Activated T-cell treated with anti-CD3 and anti-CD28 coated beads, Interleukin-2, amount 50 U/mL, for 24 hours (primary cell): ENCODE results near the gene DNAH8.

Experiments
- DNase-seq: peaks from one replicate; pipeline ENCODE4 v3.0.0-alpha.2; 2020
- H3K27ac Mint-ChIP-seq: 2 replicates; pipeline ENCODE4 v1.8.0; 2020; ENCODE audit warnings: mild to moderate bottlenecking, mixed read lengths
- H3K27me3 Mint-ChIP-seq: 2 replicates; pipeline ENCODE4 v1.8.0; 2020; ENCODE audit warnings: mixed read lengths
- H3K36me3 Mint-ChIP-seq: 2 replicates; pipeline ENCODE4 v1.8.0; 2020; ENCODE audit warnings: low read depth, mixed read lengths
- H3K4me1 Mint-ChIP-seq: 2 replicates; pipeline ENCODE4 v1.8.0; 2020; ENCODE audit warnings: low read depth, mixed read lengths
- H3K4me3 Mint-ChIP-seq: 2 replicates; pipeline ENCODE4 v1.8.0; 2020; ENCODE audit warnings: mild to moderate bottlenecking, moderate library complexity, mixed read lengths
- H3K9me3 Mint-ChIP-seq: 2 replicates; pipeline ENCODE4 v1.8.0; 2020; ENCODE audit warnings: mixed read lengths

The DNAH8 gene

DNA sequence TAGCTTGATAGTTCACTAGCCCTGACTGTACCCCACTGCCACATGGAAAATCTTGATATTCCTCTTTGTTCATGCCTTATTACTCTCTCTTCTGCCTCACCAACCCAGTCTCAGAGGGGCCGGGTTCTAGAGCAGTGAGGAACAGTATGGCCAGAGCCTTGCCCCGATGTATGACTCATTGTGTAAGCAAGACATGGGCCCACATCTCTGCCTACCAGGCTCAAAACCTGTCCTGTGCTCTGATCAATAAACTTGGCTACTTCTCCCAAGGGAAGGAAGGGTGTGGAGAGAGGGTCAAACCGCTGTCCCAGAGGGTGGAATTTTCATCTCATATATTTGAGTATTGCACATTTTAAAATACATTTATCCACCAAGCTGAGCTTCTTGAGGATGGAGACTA lies 91.7 kb downstream of the DNAH8 start:
- H3K27ac Mint-ChIP-seq, result no peak overlapping the region
- peaks cover 2% of the 10 kb centered on the region for H3K4me1 Mint-ChIP-seq
- H3K27me3 Mint-ChIP-seq, result peaks cover 54% of the 10 kb centered on the region
- DNase-seq, result no peak
- H3K36me3 Mint-ChIP-seq, result no peaks in the 10 kb centered on the region
- H3K4me3 Mint-ChIP-seq, result no peak overlapping the region
- no peaks in the 10 kb centered on the region for H3K9me3 Mint-ChIP-seq

DNA sequence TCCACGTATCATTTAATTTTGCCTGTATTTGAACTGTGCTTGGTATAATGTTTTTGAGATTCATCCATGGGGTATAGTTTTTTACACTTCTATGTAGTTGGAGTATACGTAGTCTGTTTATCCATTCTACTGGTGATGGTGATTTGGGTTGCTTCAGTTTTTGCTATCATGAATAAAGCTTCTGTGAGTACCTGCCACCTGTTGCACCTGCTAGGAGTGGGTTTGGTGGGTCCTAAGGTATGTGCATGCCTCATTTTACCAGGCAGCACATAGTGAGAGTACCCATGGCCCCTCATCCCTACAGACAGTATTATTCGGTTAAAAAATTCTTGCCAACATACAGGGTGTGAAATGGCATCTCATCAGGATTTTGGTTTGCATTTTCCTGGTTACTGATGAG lies 92.9 kb downstream of the DNAH8 start:
- H3K9me3 Mint-ChIP-seq, result no peaks in the 10 kb centered on the region

DNA sequence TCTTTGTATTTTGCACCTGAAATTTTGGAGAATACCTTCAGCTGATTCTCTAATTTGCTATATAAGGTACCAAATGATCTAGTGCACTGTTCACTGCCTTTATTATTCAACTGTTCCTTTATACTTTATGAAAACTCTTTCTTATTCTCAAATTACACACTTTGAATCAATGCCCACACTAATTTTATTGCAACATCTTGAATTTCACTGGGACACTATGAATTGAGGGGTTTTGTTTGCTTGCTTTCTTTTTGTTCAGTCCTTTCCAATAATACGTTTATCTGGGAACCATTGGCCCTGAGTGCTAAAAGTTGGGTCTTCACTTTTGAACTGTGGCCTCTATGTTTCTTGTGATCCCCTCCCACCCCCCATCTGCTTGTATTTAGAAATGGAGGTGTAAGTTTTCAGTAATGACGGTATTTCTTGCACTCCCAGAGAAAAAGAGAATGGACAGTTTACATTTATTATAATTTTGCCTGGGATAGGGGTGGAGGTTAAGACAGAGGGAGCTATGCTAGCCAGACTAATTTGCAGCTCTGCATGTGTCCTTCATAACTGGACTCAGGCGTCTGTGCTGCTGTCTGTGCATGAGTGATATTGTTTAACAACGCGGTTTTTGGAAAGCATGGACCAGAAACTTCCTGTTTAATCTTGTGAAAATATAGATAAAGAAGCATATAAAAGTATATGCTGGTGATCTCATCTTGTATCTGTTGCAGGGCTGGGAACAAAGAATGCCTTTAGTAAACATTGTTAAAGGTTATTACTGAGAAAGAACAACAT lies 98.1 kb downstream of the DNAH8 start:
- H3K27ac Mint-ChIP-seq, result no peak overlapping the region
- peaks cover 62% of the 10 kb centered on the region for H3K27me3 Mint-ChIP-seq
- H3K4me1 Mint-ChIP-seq, result no peaks in the 10 kb centered on the region
- DNase-seq, result no peak
- H3K9me3 Mint-ChIP-seq, result no peaks in the 10 kb centered on the region
- H3K36me3 Mint-ChIP-seq, result no peaks in the 10 kb centered on the region
- H3K4me3 Mint-ChIP-seq, result no peak overlapping the region

More for the DNA sequence above, 92.9 kb downstream of the DNAH8 start:
- Mint-ChIP-seq H3K4me1 (no peaks in the 10 kb centered on the region), H3K36me3 (no peaks in the 10 kb centered on the region), H3K4me3 (no peak overlapping the region), H3K27ac (no peak overlapping the region), H3K27me3 (peaks cover 57% of the 10 kb centered on the region)
- no peak for DNase-seq

DNA sequence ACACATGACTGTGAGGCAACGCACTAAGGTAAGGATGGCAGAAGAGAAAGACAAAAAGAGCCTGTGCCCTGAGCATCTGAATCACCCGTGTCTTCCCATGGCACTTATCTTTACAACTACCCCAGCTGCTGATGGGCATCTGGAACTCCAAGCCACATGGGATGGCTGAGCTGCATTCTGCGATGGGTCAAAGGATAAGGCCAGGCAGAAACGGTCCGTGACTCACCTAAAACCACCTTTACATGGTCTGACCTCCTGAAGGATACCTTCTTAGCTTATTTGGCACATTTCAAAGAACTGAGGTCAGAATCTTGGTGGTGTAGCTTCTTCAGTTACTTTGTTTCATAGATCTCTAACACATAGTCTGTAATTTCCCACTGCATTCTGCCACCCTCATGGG lies 99.7 kb downstream of the DNAH8 start:
- H3K27ac Mint-ChIP-seq, result no peak overlapping the region
- DNase-seq, result no peak
- H3K4me3 Mint-ChIP-seq, result no peak overlapping the region
- H3K36me3 Mint-ChIP-seq, result no peaks in the 10 kb centered on the region
- H3K27me3 Mint-ChIP-seq, result peaks cover 62% of the 10 kb centered on the region
- H3K9me3 Mint-ChIP-seq, result no peaks in the 10 kb centered on the region
- H3K4me1 Mint-ChIP-seq, result no peaks in the 10 kb centered on the region

DNA sequence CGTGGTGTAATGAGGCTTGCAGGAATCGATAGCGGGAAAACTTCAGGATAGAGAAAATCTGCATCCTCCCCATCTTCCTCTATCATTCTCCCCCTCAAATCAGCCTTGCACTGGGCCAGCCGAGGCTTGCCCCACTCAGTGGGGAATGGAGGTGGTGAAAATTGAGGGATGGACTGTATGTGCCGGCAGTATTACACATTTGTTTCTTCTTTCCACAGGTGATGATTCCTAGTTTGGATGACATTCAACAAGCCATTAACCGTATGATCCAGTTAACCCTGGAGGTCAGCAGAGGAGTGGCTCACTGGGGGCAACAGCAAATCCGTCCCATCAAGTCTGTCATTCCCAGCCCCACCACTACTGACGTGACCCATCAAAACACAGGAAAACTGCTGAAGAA lies 100.1 kb downstream of the DNAH8 start:
- no peaks in the 10 kb centered on the region for H3K4me1 Mint-ChIP-seq

DNA sequence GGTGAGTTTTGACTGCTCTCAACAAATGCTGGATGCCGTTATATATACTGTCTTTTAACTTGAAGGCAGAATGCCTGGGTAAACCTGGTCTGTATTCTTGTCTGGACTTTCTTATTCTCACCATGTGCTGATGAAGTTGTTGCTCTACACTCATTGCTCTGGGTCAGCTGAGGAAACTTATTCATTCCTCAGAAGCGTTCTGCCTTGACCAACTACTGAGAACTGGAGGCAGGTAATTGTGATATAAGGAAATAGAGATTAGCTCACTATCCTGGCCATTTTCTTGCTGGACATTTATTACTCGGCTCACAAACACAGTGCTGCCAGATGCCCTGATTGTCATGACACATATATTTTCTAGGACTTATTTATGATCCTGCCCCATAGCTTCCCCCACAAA lies 103.6 kb downstream of the DNAH8 start:
- Mint-ChIP-seq H3K4me1 (no peaks in the 10 kb centered on the region), H3K4me3 (no peak overlapping the region), H3K27ac (no peak overlapping the region), H3K27me3 (peaks cover 44% of the 10 kb centered on the region), H3K9me3 (no peaks in the 10 kb centered on the region), H3K36me3 (no peaks in the 10 kb centered on the region)
- DNase-seq, result no peak

More for the DNA sequence above, 100.1 kb downstream of the DNAH8 start:
- Mint-ChIP-seq H3K27ac (no peak overlapping the region), H3K27me3 (peaks cover 58% of the 10 kb centered on the region), H3K9me3 (no peaks in the 10 kb centered on the region), H3K36me3 (no peaks in the 10 kb centered on the region), H3K4me3 (no peak overlapping the region)
- DNase-seq, result no peak

DNA sequence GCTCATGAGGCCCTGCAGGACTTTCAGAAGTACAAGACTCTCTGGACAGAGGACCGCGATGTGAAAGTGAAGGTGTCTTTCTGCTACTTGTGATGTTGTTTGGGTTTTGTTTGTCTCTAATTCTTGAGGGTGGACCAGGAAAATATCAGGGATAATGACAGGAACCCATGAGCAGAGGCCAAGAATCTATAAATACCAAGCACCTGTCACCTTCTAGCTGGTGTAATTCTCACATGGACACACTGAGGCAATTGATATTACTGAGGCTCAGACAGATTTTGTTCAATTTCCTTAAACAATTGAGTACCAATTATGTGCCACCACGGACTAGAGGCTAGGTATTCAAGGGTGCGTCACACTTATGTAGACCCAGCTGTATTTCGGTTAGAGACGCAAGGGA lies 107.9 kb downstream of the DNAH8 start:
- Mint-ChIP-seq H3K27ac (no peak overlapping the region), H3K27me3 (peaks cover 30% of the 10 kb centered on the region), H3K4me1 (no peaks in the 10 kb centered on the region), H3K36me3 (no peaks in the 10 kb centered on the region), H3K4me3 (no peak overlapping the region), H3K9me3 (no peaks in the 10 kb centered on the region)
- DNase-seq, result no peak

DNA sequence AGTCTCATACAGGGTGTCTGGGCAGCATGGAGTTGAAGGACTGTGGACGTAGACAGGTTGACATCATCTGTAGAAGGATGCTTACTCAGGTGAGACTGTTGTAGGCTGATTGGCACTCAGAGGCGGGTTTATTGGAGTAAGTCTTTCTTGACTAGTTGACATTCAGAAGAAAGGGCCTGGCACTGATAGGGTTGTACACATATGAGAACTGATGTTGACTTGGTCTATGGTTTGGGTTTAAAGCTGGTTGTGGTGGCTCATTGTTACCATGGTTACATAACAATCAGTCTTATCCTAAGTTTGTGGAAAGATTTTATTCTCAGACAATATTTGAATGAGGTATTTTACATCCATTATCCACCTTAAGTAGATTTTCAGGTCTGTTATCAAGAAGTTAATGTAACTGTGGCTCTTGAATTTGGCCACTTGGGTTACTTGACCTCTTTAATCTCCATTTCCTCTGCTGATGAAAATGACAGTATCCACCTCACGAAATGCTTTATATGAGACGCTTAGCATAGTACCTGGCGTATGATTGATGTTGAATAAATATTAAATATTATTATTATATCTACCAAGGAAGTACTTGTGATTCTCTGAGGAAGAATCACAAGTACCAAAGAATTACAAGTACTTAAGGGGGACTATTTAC lies 109.3 kb downstream of the DNAH8 start:
- Mint-ChIP-seq H3K4me1 (no peaks in the 10 kb centered on the region), H3K9me3 (no peaks in the 10 kb centered on the region), H3K27ac (no peak overlapping the region), H3K36me3 (no peaks in the 10 kb centered on the region), H3K27me3 (peaks cover 35% of the 10 kb centered on the region), H3K4me3 (no peak overlapping the region)
- no peak for DNase-seq

DNA sequence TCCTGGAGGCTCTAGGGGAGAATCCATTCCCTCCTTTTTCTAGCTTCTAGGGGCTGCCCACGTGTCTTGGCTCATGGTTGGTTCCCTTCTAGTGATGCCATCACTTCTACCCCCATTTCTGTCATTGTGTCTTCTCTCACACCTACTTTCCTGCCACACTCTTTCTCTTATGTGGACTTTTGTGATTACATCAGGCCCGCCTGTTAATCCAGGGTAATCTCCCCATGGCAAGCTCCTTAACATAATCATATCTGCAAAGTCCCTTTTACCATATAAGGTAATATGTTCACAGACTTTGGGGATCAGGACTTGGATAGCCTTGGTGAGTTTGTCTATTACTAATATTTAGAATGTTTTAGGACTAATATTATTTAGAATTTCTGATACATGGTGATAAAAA lies 111.9 kb downstream of the DNAH8 start:
- H3K4me3 Mint-ChIP-seq, result no peak overlapping the region
- H3K27me3 Mint-ChIP-seq, result peaks cover 38% of the 10 kb centered on the region
- H3K36me3 Mint-ChIP-seq, result no peaks in the 10 kb centered on the region
- no peaks in the 10 kb centered on the region for H3K4me1 Mint-ChIP-seq
- no peaks in the 10 kb centered on the region for H3K9me3 Mint-ChIP-seq
- no peak for DNase-seq
- no peak overlapping the region for H3K27ac Mint-ChIP-seq

DNA sequence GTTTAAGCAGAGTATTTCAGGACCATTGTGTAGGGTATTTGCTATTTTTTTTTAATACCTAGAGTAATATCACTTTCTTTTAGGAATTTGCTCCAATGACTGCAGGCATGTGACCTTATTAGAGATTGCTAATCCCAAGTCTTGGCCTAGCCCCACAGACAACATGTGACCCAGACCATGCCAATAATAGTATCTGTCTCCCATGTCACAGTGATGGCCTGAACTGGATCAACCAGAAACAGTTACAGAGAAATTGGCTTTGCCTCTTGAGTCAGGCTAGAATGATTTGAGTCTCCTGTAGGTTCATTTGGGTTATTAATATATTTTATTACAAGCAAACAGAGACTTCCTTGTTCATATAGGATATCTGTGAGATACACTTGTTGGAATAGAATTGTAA lies 116.8 kb downstream of the DNAH8 start:
- H3K4me3 Mint-ChIP-seq, result no peak overlapping the region
- no peaks in the 10 kb centered on the region for H3K4me1 Mint-ChIP-seq
- no peak for DNase-seq
- H3K27me3 Mint-ChIP-seq, result peaks cover 31% of the 10 kb centered on the region
- no peaks in the 10 kb centered on the region for H3K36me3 Mint-ChIP-seq
- no peak overlapping the region for H3K27ac Mint-ChIP-seq
- H3K9me3 Mint-ChIP-seq, result no peaks in the 10 kb centered on the region

DNA sequence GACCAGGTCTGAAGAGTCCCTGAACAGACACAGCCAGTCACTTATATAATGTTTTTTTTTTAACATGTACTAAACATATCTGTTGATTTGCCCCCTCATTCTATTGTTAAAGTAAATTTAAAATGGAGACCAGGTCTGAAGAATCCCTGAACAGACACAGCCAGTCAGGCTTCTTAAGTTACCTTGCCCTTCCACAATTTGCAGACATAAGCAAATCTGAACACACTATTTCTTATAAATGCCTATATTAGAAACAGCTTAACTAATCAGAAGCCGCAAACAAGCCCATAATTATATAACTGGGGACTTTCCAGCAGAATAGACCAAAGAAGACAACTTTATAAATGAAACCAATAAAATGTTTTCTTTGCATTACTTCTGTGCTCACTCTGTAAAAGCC lies 118.2 kb downstream of the DNAH8 start:
- H3K4me3 Mint-ChIP-seq, result no peak overlapping the region
- H3K27me3 Mint-ChIP-seq, result peaks cover 24% of the 10 kb centered on the region
- no peak overlapping the region for H3K27ac Mint-ChIP-seq
- H3K4me1 Mint-ChIP-seq, result no peaks in the 10 kb centered on the region
- H3K36me3 Mint-ChIP-seq, result no peaks in the 10 kb centered on the region
- DNase-seq, result no peak
- H3K9me3 Mint-ChIP-seq, result no peaks in the 10 kb centered on the region

DNA sequence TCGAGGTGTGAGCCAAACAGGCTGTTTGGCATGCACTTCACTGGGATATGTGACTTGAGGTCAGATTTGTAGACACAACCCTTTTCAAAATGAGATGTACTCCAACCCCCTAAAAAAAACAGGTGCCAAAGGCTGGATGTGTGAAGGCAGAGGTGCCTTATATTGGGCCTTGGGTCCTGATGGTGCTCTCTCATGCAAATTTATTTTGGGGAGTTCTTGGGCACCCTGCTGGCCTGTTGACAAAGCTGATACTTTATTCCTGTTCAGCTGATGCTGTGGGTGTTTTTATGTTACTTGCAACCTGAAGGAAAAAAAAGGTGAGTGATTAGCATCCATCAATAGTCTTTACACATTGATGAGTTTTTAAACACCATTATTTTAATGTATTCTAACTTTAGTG lies 121.5 kb downstream of the DNAH8 start:
- Mint-ChIP-seq H3K27me3 (peaks cover 10% of the 10 kb centered on the region), H3K9me3 (no peaks in the 10 kb centered on the region), H3K27ac (no peak overlapping the region), H3K4me1 (no peaks in the 10 kb centered on the region), H3K4me3 (no peak overlapping the region), H3K36me3 (no peaks in the 10 kb centered on the region)
- DNase-seq, result no peak

DNA sequence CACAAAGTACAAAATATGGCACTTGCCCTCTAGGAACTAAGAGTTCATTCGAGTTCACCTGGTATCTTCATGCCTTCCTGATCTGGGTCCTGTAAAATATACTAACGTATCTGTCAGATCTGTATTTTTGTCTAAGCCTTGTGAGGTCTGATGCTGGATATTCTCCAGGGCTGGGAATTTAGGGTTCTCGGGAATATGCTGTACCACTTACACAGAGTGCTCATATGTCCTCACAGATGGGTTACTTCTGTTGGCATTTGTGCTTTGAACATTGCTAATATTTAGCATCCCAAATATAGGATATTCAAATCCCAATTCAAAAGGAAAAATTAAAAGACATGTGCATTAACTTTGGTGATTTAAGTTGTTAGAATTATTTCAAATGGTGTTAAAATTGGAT lies 122.0 kb downstream of the DNAH8 start:
- Mint-ChIP-seq H3K9me3 (no peaks in the 10 kb centered on the region), H3K4me3 (no peak overlapping the region), H3K4me1 (no peaks in the 10 kb centered on the region), H3K27me3 (peaks cover 14% of the 10 kb centered on the region), H3K36me3 (no peaks in the 10 kb centered on the region), H3K27ac (no peak overlapping the region)
- no peak for DNase-seq

DNA sequence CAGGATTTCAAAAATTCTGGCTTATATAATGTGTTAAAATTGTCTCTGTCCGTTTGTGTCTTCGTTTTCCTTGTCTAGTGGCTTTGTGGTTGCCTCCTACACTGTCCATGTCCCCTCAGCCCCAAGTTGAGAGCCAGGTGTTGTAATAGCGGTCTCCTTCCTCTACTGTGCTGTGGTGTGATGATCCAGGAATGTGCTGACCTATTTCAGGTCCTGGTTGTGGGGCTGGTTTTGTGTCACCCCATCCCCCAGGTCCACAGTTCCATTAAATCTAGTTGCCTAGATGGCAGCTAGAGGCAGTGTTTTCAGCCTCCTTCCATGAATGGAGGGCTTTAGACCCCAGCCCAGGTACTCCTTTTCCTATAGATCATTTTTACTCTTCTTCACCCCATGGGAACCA lies 128.7 kb downstream of the DNAH8 start:
- no peaks in the 10 kb centered on the region for H3K36me3 Mint-ChIP-seq
- no peak overlapping the region for H3K27ac Mint-ChIP-seq
- no peaks in the 10 kb centered on the region for H3K9me3 Mint-ChIP-seq
- peaks cover 10% of the 10 kb centered on the region for H3K27me3 Mint-ChIP-seq
- DNase-seq, result no peak
- H3K4me1 Mint-ChIP-seq, result no peaks in the 10 kb centered on the region
- no peak overlapping the region for H3K4me3 Mint-ChIP-seq

DNA sequence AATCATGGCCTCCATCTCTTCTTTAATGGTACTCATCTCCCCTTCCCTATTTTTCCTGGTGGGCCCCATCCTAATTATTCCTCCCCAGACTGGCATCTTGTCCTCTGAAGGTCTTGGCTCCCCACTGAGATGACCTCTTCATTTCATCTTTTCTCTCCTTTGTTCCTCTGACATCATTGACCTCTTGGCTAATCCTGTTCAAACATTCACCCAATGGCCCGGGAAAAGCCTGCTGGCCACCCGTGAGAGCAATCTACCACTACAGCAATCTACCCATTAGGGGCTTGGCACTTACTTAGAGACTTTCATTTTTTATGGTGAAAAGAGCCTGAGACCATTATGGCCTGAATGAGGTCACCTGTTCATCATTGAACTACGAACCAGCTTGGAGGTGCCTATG lies 130.8 kb downstream of the DNAH8 start:
- Mint-ChIP-seq H3K4me1 (no peaks in the 10 kb centered on the region), H3K36me3 (no peaks in the 10 kb centered on the region), H3K4me3 (no peak overlapping the region), H3K27ac (no peak overlapping the region), H3K9me3 (no peaks in the 10 kb centered on the region), H3K27me3 (peaks cover 18% of the 10 kb centered on the region)
- DNase-seq, result no peak
